Measurements from ENCODE around the gene PTPRD. TPM values are rescaled to one million over a fixed set of nuclear protein-coding genes. Genes with fewer than 3 reads are reported as not detected.

PTPRD gene
- total RNA-seq, 1 experiment from 2014 or later = not detected

DNA sequence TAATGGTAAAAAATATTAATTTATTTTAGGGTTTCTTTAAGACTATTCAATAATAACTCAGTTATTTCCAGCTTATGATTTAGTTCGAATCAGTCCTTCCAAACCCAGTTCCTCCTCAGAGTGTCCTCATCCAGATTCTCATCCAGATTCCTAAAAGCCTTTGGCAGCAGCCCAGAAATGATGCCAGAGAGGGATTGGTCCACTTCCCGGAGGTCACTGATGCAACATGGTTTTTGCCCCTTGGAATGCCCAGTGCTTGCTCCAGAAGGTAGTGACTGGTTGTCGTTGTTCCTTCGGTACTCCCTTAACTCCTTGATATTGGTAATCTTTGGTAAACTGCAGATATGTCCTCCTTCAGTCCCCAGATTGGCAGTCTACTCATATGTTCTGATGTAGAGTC, 2320.1 kb downstream of the PTPRD start:
- no peaks in the 10 kb centered on the region for H3K27me3 ChIP-seq (ENCODE audit: control insufficient read depth, insufficient read depth, low read length)
- in situ Hi-C loops (cut with HindIII; ENCODE audit: low pct_unique_long_range_greater_than_20kb, low sequenced_read_pairs) (no loop called here), intact Hi-C loops (cut with micrococcal nuclease; ENCODE audit: unreplicated experiment) (no loop called here)
- DNase-seq (ENCODE audit: low read depth, low spot score) = no peak
- POLR2A ChIA-PET = no interaction called here
- H3K36me3 ChIP-seq (ENCODE audit: control insufficient read depth, insufficient read depth, low read length) = no peaks in the 10 kb centered on the region
- CTCF ChIA-PET = no interaction called here
- no TSS peak for BruUV-seq (replicated peaks)
- H3K4me1 ChIP-seq (ENCODE audit: control insufficient read depth, insufficient read depth, low read length) = no peaks in the 10 kb centered on the region
- H3K9me3 ChIP-seq (ENCODE audit: control insufficient read depth, insufficient read depth, low read depth, low read length) = no peaks in the 10 kb centered on the region
- no peak for ATAC-seq
- H3K27ac ChIP-seq (ENCODE audit: low read length) = no peak overlapping the region
- H3K4me3 ChIP-seq (ENCODE audit: low read depth in 2 of 2, low read length in 2 of 2) = no peak overlapping the region
- no peak for TF ChIP-seq CTCF (IDR thresholded peaks at IDR 0.05)
- no peak for TF ChIP-seq REST (IDR thresholded peaks at IDR 0.05; ENCODE audit: insufficient read depth in 1 of 2, low read depth in 2 of 2, low read length in 1 of 2)
- no peak for TF ChIP-seq TCF7L2 (IDR thresholded peaks at IDR 0.05; ENCODE audit: low read depth, low read length)
- no peak for TF ChIP-seq POLR2AphosphoS5 (IDR thresholded peaks at IDR 0.05; ENCODE audit: low read depth, low read length)
- TF ChIP-seq SIN3A (IDR thresholded peaks at IDR 0.05; ENCODE audit: borderline replicate concordance, insufficient read depth, low read depth, low read length) = no peak

GRCh38 chr9:8289681-8290080, 2323.1 kb downstream of the PTPRD start:
- in situ Hi-C loops (cut with HindIII; ENCODE audit: low pct_unique_long_range_greater_than_20kb, low sequenced_read_pairs) = no loop called here
- no peak for TF ChIP-seq TCF7L2 (IDR thresholded peaks at IDR 0.05; ENCODE audit: low read depth, low read length)
- TF ChIP-seq REST (IDR thresholded peaks at IDR 0.05; ENCODE audit: insufficient read depth in 1 of 2, low read depth in 2 of 2, low read length in 1 of 2) = no peak
- no peak for TF ChIP-seq SIN3A (IDR thresholded peaks at IDR 0.05; ENCODE audit: borderline replicate concordance, insufficient read depth, low read depth, low read length)
- TF ChIP-seq POLR2AphosphoS5 (IDR thresholded peaks at IDR 0.05; ENCODE audit: low read depth, low read length) = no peak
- TF ChIP-seq CTCF (IDR thresholded peaks at IDR 0.05) = no peak
- POLR2A ChIA-PET = no interaction called here
- no peaks in the 10 kb centered on the region for H3K36me3 ChIP-seq (ENCODE audit: control insufficient read depth, insufficient read depth, low read length)
- no peaks in the 10 kb centered on the region for H3K4me1 ChIP-seq (ENCODE audit: control insufficient read depth, insufficient read depth, low read length)
- no peak for ATAC-seq
- H3K27ac ChIP-seq (ENCODE audit: low read length) = no peak overlapping the region
- no peaks in the 10 kb centered on the region for H3K9me3 ChIP-seq (ENCODE audit: control insufficient read depth, insufficient read depth, low read depth, low read length)
- DNase-seq (ENCODE audit: low read depth, low spot score) = no peak
- intact Hi-C loops (cut with micrococcal nuclease; ENCODE audit: unreplicated experiment) = no loop called here
- BruUV-seq (replicated peaks) = no TSS peak
- no peak overlapping the region for H3K4me3 ChIP-seq (ENCODE audit: low read depth in 2 of 2, low read length in 2 of 2)
- no peaks in the 10 kb centered on the region for H3K27me3 ChIP-seq (ENCODE audit: control insufficient read depth, insufficient read depth, low read length)
- CTCF ChIA-PET = no interaction called here
